ENCODE measurements around the gene HNRNPLL. TPM values are rescaled to one million over a fixed set of nuclear protein-coding genes. Genes with fewer than 3 reads are reported as not detected.

HNRNPLL gene
- total RNA-seq, 2 donors from 2014 or later = 70.9 to 74.1 TPM

GRCh38 chr2:38515155-38516074, 87.3 kb downstream of the HNRNPLL start:
- Histone ChIP-seq H3K27ac (ENCODE audit: low read depth, low read length) (no peak overlapping the region), H3K27me3 (ENCODE audit: control insufficient read depth, insufficient read depth, low read length, poor library complexity, severe bottlenecking) (no peaks in the 10 kb centered on the region), H3K9ac (ENCODE audit: extremely low read depth, low read length, poor library complexity, severe bottlenecking) (no peak overlapping the region), H3K4me3 (ENCODE audit: low read length) (no peak overlapping the region), H3K36me3 (ENCODE audit: control insufficient read depth, insufficient read depth, low read length) (no peaks in the 10 kb centered on the region), H3K9me3 (ENCODE audit: control insufficient read depth, low read length) (no peaks in the 10 kb centered on the region), H3K4me1 (ENCODE audit: control insufficient read depth, insufficient read depth, low read length) (no peaks in the 10 kb centered on the region)
- 87 to 89% methylated on average over 20 to 26 of the region's 26 CpGs for whole genome bisulfite sequencing, 2 experiments (ENCODE audit: insufficient coverage in 1 of 2, insufficient read length in 1 of 2)
- DNase-seq = no peak
- Mint-ChIP-seq H3K27me3 (ENCODE audit: insufficient read depth) (no peaks in the 10 kb centered on the region), H3K36me3 (ENCODE audit: low read depth) (no peaks in the 10 kb centered on the region), H3K9me3 (no peaks in the 10 kb centered on the region), H3K4me3 (no peak overlapping the region), H3K4me1 (no peaks in the 10 kb centered on the region), H3K27ac (no peak overlapping the region)
- TF ChIP-seq CTCF (conservative IDR thresholded peaks at IDR 0.05) = no peak

GRCh38 chr2:38514603-38515154, 88.0 kb downstream of the HNRNPLL start:
- 93% methylated on average over 3 of the region's 3 CpGs for WGBS, 2 experiments (ENCODE audit: insufficient coverage in 1 of 2, insufficient read length in 1 of 2)
- H3K4me3 Mint-ChIP-seq = no peak overlapping the region
- H3K4me3 ChIP-seq (ENCODE audit: low read length) = no peak overlapping the region

GRCh38 chr2:38512211-38512610, 90.5 kb downstream of the HNRNPLL start:
- no peak overlapping the region for H3K9ac ChIP-seq (ENCODE audit: extremely low read depth, low read length, poor library complexity, severe bottlenecking)
- H3K27ac ChIP-seq (ENCODE audit: low read depth, low read length) = no peak overlapping the region
- 92 to 100% methylated on average over 1 to 3 of the region's 3 CpGs for WGBS, 2 experiments (ENCODE audit: insufficient coverage in 1 of 2, insufficient read length in 1 of 2)
- no peak for DNase-seq
- H3K9me3 Mint-ChIP-seq = no peaks in the 10 kb centered on the region
- no peak overlapping the region for H3K27ac Mint-ChIP-seq
- no peaks in the 10 kb centered on the region for H3K27me3 ChIP-seq (ENCODE audit: control insufficient read depth, insufficient read depth, low read length, poor library complexity, severe bottlenecking)
- no peaks in the 10 kb centered on the region for H3K36me3 Mint-ChIP-seq (ENCODE audit: low read depth)
- H3K36me3 ChIP-seq (ENCODE audit: control insufficient read depth, insufficient read depth, low read length) = no peaks in the 10 kb centered on the region
- peaks cover 9% of the 10 kb centered on the region for H3K27me3 Mint-ChIP-seq (ENCODE audit: insufficient read depth)
- H3K4me3 Mint-ChIP-seq = no peak overlapping the region
- no peak for TF ChIP-seq CTCF (conservative IDR thresholded peaks at IDR 0.05)
- H3K4me1 ChIP-seq (ENCODE audit: control insufficient read depth, insufficient read depth, low read length) = no peaks in the 10 kb centered on the region
- no peak overlapping the region for H3K4me3 ChIP-seq (ENCODE audit: low read length)
- H3K4me1 Mint-ChIP-seq = peaks cover 2% of the 10 kb centered on the region
- no peaks in the 10 kb centered on the region for H3K9me3 ChIP-seq (ENCODE audit: control insufficient read depth, low read length)

More at GRCh38 chr2:38514603-38515154, 88.0 kb downstream of the HNRNPLL start:
- no peak for DNase-seq
- H3K9me3 ChIP-seq (ENCODE audit: control insufficient read depth, low read length) = no peaks in the 10 kb centered on the region
- H3K4me1 Mint-ChIP-seq = no peaks in the 10 kb centered on the region
- H3K9me3 Mint-ChIP-seq = no peaks in the 10 kb centered on the region
- H3K27ac ChIP-seq (ENCODE audit: low read depth, low read length) = no peak overlapping the region
- H3K36me3 Mint-ChIP-seq (ENCODE audit: low read depth) = no peaks in the 10 kb centered on the region
- no peaks in the 10 kb centered on the region for H3K27me3 ChIP-seq (ENCODE audit: control insufficient read depth, insufficient read depth, low read length, poor library complexity, severe bottlenecking)
- H3K9ac ChIP-seq (ENCODE audit: extremely low read depth, low read length, poor library complexity, severe bottlenecking) = no peak overlapping the region
- no peaks in the 10 kb centered on the region for H3K36me3 ChIP-seq (ENCODE audit: control insufficient read depth, insufficient read depth, low read length)
- no peaks in the 10 kb centered on the region for H3K4me1 ChIP-seq (ENCODE audit: control insufficient read depth, insufficient read depth, low read length)
- no peak overlapping the region for H3K27ac Mint-ChIP-seq
- peaks cover under 1% of the 10 kb centered on the region for H3K27me3 Mint-ChIP-seq (ENCODE audit: insufficient read depth)
- TF ChIP-seq CTCF (conservative IDR thresholded peaks at IDR 0.05) = no peak

Other genes with a start within 250 kb of the HNRNPLL start
- gene ATL2, start 225.7 kb downstream of the HNRNPLL start, total RNA-seq = 100 to 1,000 TPM; 125 to 139 TPM
- gene GALM, start 63.2 kb upstream of the HNRNPLL start, total RNA-seq = 10 to 100 TPM; 14.2 to 16.2 TPM
- 100 to 1,000 TPM; 306 to 332 TPM for gene SRSF7, start 148.4 kb upstream of the HNRNPLL start, total RNA-seq
- 10 to 100 TPM; 15.7 to 17.8 TPM for gene GEMIN6, start 175.3 kb upstream of the HNRNPLL start, total RNA-seq